ENCODE results near the gene UBE2G2. TPM values are rescaled to one million over a fixed set of nuclear protein-coding genes. Genes with fewer than 3 reads are reported as not detected.

Gene UBE2G2
- polyA plus RNA-seq, 1 experiment: 62.2 TPM

DNA sequence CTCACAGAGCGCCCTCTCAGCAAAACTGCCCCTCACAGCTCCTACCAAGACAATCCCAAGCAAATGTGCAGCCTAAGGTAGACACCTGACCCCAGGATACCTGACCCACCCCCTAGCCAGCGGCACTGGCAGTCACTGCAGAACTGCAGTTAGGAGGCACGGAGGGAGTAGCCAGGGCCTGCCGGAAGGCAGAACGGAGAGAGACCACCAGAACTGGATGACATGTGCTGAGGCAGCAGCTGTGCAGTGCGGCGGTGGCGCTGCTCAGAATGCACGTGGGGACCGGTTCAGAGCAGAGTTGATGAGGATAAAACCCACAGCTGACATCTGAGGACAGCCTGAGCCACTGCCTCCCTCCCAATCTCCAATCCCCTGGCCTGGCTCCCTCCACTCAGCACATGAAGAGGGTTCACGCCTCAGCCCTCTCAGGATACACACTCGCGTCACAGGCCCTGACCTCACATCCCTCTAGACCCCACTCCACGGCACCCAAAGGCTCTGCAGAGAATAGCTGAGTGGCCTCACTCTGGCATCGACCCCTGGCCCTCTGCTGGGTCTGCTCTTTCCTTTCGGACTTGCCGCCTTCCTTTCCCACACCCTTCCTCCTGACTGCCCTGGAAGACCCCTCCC, 29.6 kb downstream of the UBE2G2 start:
- no peak overlapping the region for H3K27ac ChIP-seq (ENCODE audit: low read depth, low read length)
- H3K4me3 ChIP-seq (ENCODE audit: low read depth, low read length): no peak overlapping the region
- TF ChIP-seq, protein P1, sequence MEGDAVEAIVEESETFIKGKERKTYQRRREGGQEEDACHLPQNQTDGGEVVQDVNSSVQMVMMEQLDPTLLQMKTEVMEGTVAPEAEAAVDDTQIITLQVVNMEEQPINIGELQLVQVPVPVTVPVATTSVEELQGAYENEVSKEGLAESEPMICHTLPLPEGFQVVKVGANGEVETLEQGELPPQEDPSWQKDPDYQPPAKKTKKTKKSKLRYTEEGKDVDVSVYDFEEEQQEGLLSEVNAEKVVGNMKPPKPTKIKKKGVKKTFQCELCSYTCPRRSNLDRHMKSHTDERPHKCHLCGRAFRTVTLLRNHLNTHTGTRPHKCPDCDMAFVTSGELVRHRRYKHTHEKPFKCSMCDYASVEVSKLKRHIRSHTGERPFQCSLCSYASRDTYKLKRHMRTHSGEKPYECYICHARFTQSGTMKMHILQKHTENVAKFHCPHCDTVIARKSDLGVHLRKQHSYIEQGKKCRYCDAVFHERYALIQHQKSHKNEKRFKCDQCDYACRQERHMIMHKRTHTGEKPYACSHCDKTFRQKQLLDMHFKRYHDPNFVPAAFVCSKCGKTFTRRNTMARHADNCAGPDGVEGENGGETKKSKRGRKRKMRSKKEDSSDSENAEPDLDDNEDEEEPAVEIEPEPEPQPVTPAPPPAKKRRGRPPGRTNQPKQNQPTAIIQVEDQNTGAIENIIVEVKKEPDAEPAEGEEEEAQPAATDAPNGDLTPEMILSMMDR (IDR thresholded peaks at IDR 0.05; ENCODE audit: low read depth, low read length): no peak
- no peaks in the 10 kb centered on the region for H3K27me3 ChIP-seq (ENCODE audit: control insufficient read depth, insufficient read depth, low read length)
- POLR2A ChIA-PET: no interaction called here
- CTCF ChIA-PET: no interaction called here
- no peak for DNase-seq (ENCODE audit: low read depth, low spot score)
- no peaks in the 10 kb centered on the region for H3K9me3 ChIP-seq (ENCODE audit: control insufficient read depth, insufficient read depth, low read length)

GRCh38 chr21:44767834-44768831, 33.5 kb downstream of the UBE2G2 start:
- CTCF ChIA-PET: no interaction called here

GRCh38 chr21:44766818-44767354, 34.7 kb downstream of the UBE2G2 start:
- no peak for DNase-seq (ENCODE audit: low read depth, low spot score)
- Histone ChIP-seq H3K27me3 (ENCODE audit: control insufficient read depth, insufficient read depth, low read length) (no peaks in the 10 kb centered on the region), H3K4me3 (ENCODE audit: low read depth, low read length) (no peak overlapping the region), H3K27ac (ENCODE audit: low read depth, low read length) (no peak overlapping the region), H3K9me3 (ENCODE audit: control insufficient read depth, insufficient read depth, low read length) (no peaks in the 10 kb centered on the region; the same call in 1 of the 2 replicates)
- POLR2A ChIA-PET: no interaction called here
- CTCF ChIA-PET: interaction anchor here (2.1 kb wide), 1 partner anchor 26 kb away, joined by 7 read pairs; no protein-coding TSS in a partner anchor
- TF ChIP-seq, protein P1 (IDR thresholded peaks at IDR 0.05; ENCODE audit: low read depth, low read length): no peak

More at GRCh38 chr21:44767834-44768831, 33.5 kb downstream of the UBE2G2 start:
- no peak overlapping the region for H3K27ac ChIP-seq (ENCODE audit: low read depth, low read length)
- POLR2A ChIA-PET: no interaction called here
- TF ChIP-seq, protein P1 (IDR thresholded peaks at IDR 0.05; ENCODE audit: low read depth, low read length): no peak
- H3K9me3 ChIP-seq (ENCODE audit: control insufficient read depth, insufficient read depth, low read length): no peaks in the 10 kb centered on the region; the same call in 1 of the 2 replicates
- no peak overlapping the region for H3K4me3 ChIP-seq (ENCODE audit: low read depth, low read length)
- H3K27me3 ChIP-seq (ENCODE audit: control insufficient read depth, insufficient read depth, low read length): no peaks in the 10 kb centered on the region
- no peak for DNase-seq (ENCODE audit: low read depth, low spot score)

DNA sequence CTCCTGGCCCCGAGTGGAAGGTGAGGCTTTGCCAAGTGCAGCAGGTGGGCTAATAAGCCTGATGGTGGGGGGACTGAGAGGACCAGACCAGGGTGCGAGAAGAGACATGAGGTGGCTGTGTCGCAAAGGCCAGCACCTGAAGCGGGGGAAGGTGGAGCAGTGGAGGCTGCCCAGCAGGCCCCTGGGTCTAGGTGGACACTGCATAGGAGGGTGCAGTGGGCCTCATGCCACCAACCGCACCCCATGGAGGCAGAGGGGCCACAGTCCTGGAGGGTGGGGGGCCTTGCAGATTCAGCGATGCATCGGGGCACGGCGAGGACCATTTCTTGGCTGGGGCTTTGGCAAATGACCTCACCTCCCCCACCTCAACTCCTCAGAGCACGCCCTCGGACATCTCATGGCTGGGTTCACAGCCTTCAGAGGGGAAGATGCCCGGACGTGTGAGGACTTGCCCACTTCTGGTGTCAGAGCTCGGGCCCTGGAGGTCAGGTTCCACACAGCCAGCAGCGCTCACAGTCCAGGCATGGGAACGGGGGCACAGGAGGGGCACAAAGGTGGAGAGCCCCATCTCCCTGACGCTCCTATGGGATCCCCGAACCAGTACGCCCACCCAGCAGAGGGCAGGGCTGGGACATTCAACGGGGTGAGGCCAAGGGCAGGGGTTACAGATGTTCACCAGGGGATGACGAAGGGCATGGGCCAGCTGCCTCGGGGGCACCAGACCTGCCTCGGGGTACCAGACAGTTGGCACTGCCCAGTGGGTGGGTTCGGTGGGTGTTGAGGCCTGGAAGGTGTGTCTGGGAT, 35.4 kb downstream of the UBE2G2 start:
- ChIA-PET POLR2A (no interaction called here), CTCF (interaction anchor here (2.1 kb wide), 1 partner anchor 27 kb away, joined by 7 read pairs; no protein-coding TSS in a partner anchor)
- DNase-seq (ENCODE audit: low read depth, low spot score): no peak
- TF ChIP-seq, protein P1 (IDR thresholded peaks at IDR 0.05; ENCODE audit: low read depth, low read length): no peak
- no peaks in the 10 kb centered on the region for H3K27me3 ChIP-seq (ENCODE audit: control insufficient read depth, insufficient read depth, low read length)
- H3K9me3 ChIP-seq (ENCODE audit: control insufficient read depth, insufficient read depth, low read length): no peaks in the 10 kb centered on the region; the same call in 1 of the 2 replicates
- no peak overlapping the region for H3K4me3 ChIP-seq (ENCODE audit: low read depth, low read length)
- no peak overlapping the region for H3K27ac ChIP-seq (ENCODE audit: low read depth, low read length)
